Activated naive CD4-positive, alpha-beta T cell treated with anti-CD3 and anti-CD28 coated beads, Interleukin-2, amount 50 U/mL, for 16 hours (primary cell): ENCODE results near the gene ABTB1.
"Not testable (repeated sequence)": the region's sequence is repeated elsewhere in the genome, so short reads cannot be mapped to it uniquely, and the experiment has no call there.

ENCODE experiments used
- DNase-seq: peaks from one replicate; pipeline ENCODE4 v3.0.0-alpha.2; 2020

ABTB1 gene

DNA sequence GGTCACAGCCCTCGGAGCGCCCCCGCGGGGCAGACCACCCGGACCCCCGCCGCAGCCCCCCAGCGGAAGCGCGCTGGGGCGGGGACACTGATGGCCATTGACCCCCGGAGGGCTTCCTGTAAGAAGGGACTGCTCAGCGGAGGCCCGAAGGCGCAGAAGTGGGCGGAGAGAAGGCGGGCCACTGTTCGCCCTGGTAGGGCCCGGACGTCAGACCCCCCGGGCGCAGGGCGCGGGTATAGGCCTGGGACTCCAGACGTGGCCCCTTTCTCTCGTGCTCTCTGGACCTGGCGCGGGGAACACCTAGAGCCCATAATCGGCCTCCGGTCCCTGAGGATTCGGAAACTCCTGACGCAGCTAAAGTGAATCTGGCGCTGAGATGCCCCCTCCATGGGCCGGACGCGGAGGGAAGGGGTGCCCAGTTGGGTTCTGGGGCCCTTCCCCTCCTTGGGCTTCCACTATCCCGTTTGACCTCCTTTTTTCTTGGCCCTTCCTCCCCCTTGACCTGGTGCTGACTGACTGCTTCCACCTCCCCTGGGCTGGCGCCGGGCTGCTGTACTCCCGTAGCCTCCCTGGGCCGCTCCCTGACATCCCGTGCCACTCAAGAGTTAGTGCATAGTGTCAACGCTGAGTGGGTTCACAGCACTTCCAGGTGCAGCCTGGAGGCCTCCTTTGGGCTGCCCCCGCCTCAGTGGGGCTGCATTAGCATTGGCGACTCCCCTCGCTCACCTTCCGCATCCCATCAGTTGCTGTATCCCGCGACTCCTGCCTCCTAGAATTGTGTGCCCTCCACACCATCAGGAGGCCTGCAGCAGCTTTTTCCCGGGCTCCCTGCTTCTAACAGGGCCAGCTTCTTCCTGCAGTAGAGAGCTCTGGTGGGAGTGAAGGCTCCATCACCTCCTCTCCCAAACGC is 694 bp downstream of the ABTB1 start:
- peak; percentile 60 for DNase-seq

DNA sequence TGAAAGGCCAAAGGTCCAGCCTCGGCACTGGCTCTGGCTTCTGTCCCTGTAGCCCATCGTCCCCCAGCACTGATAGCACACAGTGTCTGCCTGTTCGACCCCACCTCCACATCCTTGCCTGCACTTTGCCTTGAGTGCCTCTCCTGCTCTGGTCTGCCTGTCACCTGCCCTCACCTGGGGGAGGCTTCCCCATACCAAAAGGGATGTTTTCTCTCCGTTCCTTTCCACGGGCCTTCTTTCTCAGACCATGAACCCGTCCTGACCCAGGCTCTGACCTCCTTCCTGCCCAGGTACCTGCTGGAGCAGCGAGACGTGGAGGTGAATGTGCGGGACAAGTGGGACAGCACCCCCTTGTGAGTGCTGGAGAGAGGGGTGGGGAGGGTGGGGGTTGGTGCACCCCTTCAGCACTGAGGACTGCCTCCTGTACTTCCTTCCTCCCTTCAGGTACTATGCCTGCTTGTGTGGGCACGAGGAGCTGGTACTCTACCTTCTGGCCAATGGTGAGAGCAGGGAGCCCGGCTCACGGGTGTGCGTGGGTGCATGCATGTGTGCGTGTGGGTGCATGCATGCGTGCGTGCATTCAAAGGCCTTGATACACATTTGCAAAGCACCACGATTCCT is 1.5 kb downstream of the ABTB1 start:
- peak; percentile 13 for DNase-seq

DNA sequence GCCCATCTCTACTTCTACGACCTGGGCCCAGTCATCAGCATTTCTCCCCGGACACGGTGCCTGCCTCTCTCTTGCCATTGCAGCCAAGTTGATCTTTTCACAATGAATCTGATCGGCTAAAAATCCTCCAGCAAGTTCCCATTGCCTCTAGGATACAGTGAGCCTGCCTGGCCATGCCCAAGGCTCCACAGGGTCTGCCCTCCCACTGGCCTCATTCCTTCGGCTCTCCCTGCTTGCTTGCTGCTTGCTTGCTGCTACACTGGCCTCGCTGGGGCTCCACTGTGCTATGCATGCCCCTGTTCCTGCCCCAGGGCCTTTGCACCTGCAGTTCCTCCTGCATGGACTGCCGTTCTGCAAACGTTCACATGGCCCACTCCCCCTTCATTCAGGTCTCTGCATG is 2.0 kb downstream of the ABTB1 start:
- peak; percentile 4 for DNase-seq

DNA sequence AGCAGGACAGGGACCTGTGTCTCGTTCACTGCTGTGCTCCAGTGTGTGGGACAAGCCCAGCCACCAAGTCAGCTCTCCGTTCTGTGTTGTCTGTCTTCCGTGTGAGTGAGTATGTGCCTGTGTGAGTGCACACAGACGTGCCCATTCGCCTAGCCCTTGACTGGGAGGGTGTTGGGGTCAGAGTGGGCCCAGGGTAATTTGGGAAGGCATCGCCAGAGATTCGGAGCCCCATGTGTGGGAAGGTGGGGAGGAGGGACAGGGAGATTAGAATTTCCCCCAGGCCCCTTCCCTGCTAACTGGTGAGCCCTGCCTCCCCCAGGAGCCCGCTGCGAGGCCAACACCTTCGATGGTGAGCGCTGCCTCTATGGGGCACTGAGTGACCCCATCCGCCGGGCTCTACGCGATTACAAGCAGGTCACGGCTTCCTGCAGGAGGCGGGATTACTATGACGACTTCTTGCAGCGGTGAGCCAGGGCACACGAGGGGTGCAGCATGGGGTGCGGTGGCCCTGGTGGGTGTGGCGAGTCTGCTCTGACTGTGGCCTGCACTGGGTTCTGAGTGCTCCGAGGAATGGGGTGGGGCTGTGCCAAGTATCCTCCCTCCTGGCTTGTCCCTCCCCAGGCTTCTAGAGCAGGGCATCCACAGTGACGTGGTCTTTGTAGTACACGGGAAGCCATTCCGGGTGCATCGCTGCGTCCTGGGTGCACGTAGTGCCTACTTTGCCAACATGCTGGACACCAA is 3.1 kb downstream of the ABTB1 start:
- peak; percentile 7 for DNase-seq

DNA sequence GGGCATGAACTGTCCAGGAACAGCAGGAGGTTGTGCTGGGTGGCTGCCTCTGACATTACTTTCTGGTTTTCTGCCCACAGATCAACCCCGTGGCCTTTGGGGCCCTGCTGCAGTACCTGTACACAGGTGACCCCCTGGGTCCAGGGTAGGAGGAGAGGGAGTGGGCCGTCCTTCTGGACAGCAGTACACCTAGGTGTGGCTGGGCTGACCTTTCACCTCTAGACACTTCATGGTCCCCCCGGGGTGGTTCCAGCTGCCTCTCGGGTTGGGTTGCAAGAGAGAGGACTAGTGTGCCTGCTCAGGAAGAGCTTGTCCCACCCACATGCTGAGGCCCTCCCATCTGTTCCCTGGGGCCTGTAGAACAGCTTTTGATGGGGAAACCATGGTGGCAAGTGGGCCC is 3.7 kb downstream of the ABTB1 start:
- peak; percentile 7 for DNase-seq

DNA sequence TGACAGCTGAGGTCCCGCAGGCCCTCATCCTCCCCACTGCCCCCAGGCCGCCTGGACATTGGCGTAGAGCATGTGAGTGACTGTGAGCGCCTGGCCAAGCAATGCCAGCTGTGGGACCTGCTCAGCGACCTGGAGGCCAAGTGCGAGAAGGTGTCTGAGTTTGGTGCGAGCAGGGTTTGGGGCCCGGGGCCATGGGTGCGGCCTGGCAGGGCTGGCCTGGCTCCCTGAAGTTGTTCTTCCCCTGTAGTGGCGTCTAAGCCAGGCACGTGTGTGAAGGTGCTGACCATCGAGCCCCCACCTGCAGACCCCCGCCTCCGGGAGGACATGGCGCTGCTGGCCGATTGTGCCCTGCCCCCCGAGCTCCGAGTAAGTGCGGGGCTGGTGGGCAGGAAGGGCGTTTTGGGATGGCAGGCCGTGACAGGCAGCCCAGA is 4.2 kb downstream of the ABTB1 start:
- DNase-seq = peak; percentile 3

DNA sequence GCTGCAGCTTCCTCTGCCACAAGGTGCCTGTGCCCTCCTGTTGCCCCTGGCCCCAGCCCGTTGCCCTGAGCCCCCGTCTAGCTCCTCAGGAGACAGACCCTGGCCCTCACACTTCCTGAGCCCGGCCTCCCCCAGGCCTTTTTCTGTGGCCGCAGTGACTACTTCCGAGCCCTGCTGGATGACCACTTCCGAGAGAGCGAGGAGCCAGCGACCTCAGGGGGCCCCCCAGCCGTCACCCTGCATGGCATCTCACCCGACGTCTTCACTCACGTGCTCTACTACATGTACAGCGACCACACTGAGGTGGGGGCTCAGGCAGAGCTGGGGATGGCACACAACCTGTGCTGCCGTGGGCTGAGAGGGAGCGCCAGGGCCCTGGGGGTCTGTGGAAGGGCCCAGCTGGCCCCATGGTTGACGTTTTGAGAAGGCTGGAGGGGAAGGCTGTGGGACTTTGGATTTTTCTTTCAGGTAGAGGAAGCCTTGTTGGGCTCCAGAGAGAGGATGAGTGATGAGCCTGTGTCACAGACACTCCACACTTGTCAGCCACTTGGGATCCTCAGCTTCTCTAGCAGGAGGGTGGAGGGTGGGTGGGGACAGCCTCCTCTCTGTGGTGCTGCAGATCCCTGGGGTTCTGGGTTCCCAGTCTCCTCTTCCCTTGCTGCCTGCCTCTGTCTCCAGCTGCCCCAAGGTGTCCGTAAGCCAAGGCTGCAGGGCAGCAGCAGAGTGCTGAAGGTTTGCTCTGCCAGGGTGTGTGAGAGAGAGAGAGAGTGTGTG is 5.0 kb downstream of the ABTB1 start:
- DNase-seq = peak; percentile 6

DNA sequence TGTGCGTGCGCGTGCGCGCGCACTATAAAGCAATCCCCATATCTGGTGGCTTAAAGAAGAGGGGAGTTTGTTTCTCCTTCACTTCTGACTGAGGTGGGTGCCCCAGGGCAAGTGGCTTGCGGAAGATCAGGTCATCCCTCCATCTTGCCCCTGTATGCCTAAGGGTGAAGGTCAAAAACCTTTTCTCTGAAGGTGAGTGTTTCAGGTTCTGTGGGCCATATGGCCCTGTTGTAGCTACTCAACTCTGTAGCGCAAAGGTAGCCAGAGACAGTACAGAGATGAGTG is 5.5 kb downstream of the ABTB1 start:
- peak; percentile 1 for DNase-seq

DNA sequence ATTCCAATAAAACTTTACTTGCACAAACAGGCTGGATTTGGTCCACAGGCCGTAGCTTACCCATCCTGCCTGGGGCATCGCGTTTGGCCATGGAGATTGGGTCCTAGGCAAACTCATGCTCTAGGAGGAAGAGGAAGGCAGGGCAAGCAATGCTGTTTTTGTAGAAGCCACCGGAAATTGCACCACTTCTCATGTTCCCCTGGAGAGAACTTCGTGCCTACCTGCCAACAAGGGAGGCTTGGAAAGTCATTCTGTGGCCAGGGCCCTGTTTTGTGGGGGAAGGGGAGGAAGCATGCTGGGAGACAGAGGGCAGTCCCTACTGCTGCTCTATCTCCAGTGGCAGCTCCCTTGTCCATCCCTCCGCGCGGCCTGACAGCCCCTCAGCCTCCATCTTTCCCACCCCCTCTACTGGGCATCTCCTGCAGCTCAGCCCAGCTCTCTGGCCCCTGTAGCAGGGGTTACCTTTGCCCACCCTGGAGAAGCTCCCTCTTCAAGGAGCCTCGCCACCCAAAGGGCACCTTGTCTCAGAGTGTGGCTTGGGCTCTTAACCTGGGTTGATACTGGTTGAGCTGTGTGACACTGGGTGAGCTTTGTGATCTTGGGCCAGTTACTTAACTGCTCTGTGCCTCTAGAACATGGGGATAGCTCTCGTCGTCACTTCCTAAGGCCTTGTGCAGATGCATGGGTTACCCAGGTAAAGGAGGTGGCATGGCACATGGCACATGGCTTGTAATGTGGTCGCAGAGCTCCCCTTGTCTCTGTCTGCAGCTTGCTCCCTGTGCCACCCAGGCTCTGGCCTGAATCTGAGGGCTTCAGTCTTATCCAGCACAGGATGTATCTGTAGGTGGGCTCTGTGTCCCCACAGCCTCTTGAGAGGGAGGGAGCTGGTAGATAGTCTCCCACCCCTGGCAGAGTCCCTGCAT is 6.1 kb downstream of the ABTB1 start:
- DNase-seq = peak; percentile 3

DNA sequence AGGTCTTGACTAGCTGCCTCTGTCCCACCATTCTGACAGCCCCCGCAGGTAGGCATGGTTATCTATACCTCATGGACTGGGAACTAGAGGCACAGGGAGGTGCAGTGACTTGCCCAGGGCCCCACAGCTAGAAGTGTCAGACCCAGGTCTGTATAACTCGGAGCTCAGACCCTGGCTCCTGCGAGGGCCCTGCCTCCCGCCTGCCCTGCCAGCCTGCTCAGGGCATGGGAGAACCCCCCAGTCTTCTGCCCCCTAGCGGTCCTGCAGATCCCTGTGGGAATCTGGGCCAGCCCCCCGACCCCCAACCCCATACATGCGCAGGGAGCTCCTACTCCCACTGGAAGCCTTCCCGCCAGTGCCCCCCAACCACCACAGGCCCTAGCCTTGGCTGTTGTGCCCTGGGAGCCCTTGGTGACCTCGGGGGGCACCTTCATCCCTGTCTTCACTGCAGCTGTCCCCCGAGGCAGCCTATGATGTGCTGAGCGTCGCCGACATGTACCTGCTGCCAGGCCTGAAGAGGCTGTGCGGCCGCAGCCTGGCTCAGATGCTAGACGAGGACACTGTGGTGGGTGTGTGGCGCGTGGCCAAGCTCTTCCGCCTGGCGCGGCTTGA is 6.9 kb downstream of the ABTB1 start:
- DNase-seq = peak; percentile 6

DNA sequence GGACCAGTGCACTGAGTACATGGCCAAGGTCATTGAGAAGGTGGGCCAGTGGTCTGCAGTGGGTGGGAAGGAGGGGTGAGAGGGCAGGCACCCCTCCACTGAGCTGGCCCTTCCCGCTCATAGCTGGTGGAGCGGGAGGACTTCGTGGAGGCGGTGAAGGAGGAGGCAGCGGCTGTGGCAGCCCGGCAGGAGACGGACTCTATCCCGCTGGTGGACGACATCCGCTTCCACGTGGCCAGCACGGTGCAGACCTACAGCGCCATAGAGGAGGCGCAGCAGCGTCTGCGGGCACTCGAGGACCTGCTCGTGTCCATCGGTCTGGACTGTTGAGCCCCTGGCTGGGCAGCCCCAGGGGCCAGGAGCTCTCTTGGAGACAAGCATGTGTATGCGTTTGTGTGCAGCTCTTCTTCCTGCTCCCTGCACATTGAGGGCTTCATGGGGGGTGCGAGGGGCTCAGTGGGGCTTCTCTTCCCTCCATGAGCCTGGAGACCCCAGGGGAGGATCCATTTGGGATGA is 7.5 kb downstream of the ABTB1 start:
- DNase-seq = peak; percentile 2

DNA sequence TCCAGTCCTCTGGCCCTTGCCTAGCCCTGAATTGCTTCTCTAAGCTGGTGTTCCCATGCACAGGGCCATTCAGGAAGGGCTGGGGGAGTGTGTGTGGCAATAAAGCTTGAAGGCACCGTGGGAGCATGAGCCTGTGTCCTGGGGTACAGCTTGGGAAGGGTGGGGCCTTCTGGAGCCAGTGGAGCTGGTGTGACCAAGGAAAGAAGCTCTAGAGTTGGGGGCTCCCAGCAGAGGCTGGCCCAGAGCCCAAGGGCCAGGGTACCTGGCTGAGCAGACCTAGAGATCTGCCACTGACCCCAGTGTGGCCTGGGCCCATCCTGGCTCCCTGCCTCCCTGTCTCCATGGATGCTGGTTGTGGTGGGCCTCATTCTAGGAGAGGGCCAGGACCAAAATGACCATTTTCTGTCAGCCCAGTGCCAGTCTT is 8.1 kb downstream of the ABTB1 start:
- DNase-seq = peak; percentile 3

DNA sequence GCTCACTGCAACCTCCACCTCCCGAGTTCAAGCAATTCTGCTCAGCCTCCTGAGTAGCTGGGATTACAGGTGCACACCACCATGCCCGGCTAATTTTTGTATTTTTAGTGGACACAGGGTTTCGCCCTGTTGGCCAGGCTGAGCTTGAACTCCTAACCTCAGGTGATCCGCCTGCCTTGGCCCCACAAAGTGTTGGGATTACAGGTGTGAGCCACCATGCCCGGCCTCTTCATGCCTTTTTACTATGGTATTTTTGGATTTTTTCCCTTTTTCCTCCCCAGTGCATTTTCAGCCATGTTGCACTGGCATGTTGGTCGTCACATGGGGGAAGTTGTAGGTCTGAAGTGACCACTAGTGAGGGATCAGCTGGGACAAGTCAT is 9.4 kb downstream of the ABTB1 start:
- DNase-seq = not testable (repeated sequence)

DNA sequence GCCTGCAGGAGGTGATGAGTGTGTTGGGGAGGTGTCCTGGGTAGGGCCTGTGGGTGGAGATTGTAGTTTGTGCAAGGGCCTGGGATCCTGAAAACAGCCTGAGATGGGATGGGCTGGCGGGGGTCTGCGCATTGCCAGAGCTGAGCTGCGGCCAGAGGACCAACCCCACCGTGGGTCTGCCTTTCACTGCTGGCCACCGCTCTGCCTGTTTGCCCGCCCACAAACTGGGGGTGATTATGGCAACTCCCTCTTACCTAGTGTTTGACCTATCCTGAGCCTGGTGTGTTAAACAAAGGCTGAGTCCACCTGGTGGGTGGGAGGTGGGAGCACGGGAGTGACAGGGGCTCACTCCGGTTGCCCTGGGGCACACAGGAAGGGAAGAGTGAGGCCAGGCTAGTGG is 9.8 kb downstream of the ABTB1 start:
- DNase-seq = peak; percentile 3

DNA sequence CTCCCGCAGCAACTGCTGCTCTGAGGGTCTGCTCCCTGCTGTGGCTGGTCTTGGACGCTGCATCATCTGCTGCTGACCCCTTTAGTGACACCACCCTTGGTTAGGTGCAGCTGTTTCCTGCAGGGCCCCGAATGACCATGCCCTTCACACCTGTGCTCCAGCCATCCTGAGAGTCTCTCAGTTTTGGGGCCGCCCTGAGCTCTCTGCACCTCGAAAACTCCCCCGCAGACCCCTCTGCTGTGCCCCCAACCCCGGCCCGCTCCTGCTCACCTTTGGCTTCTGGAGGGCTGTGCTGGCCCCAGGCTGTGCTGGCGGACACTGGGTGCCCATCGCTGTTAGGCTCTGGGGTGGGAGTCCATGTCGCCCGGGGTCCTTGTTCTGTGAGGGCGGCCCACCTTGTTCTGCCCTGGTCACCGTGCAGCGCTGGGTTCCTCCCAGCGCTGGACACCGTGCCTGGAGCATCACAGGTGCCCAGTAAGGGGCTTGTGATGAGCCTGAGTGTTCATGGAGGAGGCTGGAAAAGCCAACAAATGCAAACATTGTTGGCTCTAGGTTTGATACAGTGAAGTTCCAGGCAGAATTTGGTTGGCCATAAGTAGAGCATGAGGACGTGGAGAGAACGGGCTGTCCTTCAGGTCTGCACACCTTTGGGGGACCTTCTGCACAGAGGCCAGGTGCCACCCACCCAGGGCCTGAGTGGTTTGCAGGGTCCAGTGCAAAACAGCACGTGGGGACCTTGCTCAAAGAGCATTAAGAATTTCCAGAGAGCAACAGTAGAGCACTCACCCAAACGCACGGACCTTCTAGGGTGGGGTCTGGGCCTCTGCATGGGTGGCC is 12.3 kb downstream of the ABTB1 start:
- DNase-seq = peak; percentile 6

DNA sequence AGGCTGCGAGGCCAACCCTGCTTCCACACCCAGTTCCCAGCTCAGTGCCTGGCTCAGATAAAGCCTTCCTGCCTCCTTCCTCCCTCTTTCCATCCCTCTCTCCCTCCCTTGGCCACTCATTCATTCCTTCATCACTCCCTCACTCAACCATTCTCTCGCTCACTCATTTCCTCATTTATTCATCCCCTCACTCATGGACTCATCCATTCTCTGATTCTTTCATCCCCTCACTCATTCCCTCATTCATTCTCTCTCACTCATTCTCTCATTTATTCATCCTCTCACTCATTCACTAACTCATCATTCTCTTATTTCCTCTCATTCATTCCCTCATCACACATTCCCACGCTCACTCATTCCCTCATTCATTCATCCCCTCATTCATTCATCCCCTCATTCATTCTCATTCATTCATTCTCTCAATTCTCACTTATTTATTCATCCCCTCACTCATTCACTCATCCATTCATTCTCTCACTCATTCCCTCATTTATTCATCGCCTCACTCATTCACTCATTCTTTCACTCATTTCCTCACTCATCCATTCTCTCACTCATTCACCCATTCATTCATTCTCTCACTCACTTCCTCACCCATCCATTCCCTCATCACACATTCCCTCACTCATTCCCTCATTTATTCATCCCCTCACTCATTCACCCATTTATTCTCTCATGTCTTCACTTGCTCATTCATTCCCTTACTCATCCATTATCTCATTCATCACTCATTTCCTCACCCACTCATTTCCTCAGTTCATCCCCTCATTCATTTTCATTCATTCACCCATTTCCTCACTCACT is 13.2 kb downstream of the ABTB1 start:
- DNase-seq = no peak

DNA sequence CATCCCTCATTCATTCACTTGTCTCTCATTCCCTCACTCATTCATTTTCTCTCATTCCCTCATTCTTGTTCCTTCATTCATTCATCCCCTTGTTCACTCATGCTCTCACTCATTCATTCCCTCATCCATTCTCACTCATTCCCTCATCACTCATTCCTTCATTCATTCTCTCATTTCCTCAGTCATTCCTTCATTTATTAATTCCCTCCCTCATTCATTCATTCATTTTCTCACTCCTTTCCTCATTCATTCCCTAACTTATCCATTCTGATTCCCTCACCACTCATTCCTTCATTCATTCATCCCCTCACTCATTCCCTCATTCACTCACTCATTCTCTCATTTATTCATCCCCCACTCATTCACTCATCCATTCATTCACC is 13.8 kb downstream of the ABTB1 start:
- no peak for DNase-seq

DNA sequence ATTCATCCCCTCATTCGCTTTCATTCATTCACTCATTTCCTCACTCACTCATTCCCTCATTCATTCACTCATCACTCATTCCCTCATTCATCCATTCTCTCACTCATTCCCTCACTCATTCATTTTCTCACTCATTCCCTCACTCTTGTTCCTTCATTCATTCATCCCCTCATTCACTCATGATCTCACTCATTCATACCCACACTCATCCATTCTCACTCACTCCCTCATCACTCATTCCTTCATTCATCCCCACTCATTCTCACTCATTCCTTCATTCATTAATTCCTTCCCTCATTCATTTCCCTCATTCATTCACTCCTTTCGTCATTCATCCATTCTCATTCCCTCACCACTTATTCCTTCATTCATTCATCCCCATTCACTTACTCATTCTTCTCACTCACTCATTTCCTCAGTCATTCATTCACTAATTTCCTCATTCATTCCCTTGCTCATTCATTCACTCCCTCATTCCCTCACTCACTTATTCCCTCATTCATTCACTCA is 14.5 kb downstream of the ABTB1 start:
- no peak for DNase-seq

DNA sequence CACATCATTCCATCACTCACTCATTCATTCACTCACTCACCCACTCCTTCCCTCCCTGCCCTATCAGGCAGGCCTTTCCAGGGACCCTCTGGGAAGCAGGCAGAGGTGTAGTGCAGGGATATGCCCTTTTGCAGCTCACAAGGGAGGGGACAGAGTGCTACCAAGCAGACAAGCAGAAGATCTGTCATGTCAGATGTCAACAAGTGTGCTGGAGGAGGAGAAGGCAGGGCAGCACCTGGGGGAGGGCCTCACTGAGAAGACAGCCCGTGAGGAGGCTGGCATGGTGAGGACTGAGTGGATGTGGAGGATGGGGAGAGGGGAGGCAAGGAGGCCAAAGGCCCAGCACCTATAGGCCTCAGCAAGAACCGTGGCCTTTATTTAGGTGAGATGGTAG is 15.3 kb downstream of the ABTB1 start:
- DNase-seq = peak; percentile 1
